HepG2 (cell line): ENCODE data around the gene GNG3. TPM values are rescaled to one million over a fixed set of nuclear protein-coding genes. Genes with fewer than 3 reads are reported as not detected.
A peak's percentile ranks its signal among the peaks of the same experiment; 100 is the strongest.

Experiments used
- CHD4 ChIP-seq: fragments of 200-600 bp; sonication (generic); IDR thresholded peaks from 2 replicates; pipeline ENCODE4 v1.7.0; 2017; ENCODE audit warnings: mild to moderate bottlenecking, low read length, borderline replicate concordance
- EZH2 ChIP-seq: conservative IDR thresholded peaks from 2 replicates; pipeline ENCODE4 v1.6.1; 2012; ENCODE audit warnings: mild to moderate bottlenecking, low read depth, low read length, moderate library complexity
- GMEB1 ChIP-seq: sonication (generic); formaldehyde crosslinking; IDR thresholded peaks from 2 replicates; pipeline ENCODE4 v1.5.1; 2020; ENCODE audit warnings: missing genetic modification reagents, mild to moderate bottlenecking, borderline replicate concordance
- HINFP ChIP-seq: sonication (generic); formaldehyde crosslinking; IDR thresholded peaks from 2 replicates; pipeline ENCODE4 v1.4.0; 2020; ENCODE audit warnings: low read depth, mild to moderate bottlenecking, missing genetic modification reagents
- IKZF1 ChIP-seq: fragments of 450-650 bp; IDR thresholded peaks from 2 replicates; pipeline ENCODE4 v1.7.1; 2016
- KAT8 ChIP-seq: IDR thresholded peaks from 2 replicates; pipeline ENCODE4 v1.6.1; 2016; ENCODE audit warnings: missing genetic modification reagents, missing compliant biosample characterization
- MIER2 ChIP-seq: IDR thresholded peaks from 2 replicates; pipeline ENCODE4 v1.6.1; 2016; ENCODE audit warnings: missing biosample characterization, missing genetic modification reagents
- MZF1 ChIP-seq: sonication (generic); formaldehyde crosslinking; IDR thresholded peaks from 2 replicates; pipeline ENCODE4 v1.8.1; 2023; ENCODE audit warnings: mild to moderate bottlenecking, missing genetic modification reagents, borderline replicate concordance
- RFX5 ChIP-seq: IDR thresholded peaks from 2 replicates; pipeline ENCODE4 v1.6.1; 2011; ENCODE audit warnings: low read depth, low read length, improper control_type of control experiment
- SOX6 ChIP-seq, 2 experiments: fragments of 450-650 bp in 1 of 2; sonication (generic) in 1 of 2; formaldehyde crosslinking in 1 of 2; IDR thresholded peaks; 2 replicates each; pipeline versions ENCODE4 v1.4.0 to v1.6.1; 2017 to 2020; ENCODE audit warnings: antibody characterized with exemption in 1 of 2, mild to moderate bottlenecking in 1 of 2, missing genetic modification reagents in 1 of 2
- ZBTB2 ChIP-seq: sonication (generic); formaldehyde crosslinking; IDR thresholded peaks from 2 replicates; pipeline ENCODE4 v1.8.0; 2022; ENCODE audit warnings: low read depth, missing genetic modification reagents
- ZFP37 ChIP-seq: sonication (generic); formaldehyde crosslinking; IDR thresholded peaks from 2 replicates; pipeline ENCODE4 v1.4.0; 2020; ENCODE audit warnings: missing genetic modification reagents, borderline replicate concordance
- ZNF281 ChIP-seq: sonication (generic); formaldehyde crosslinking; IDR thresholded peaks from 2 replicates; pipeline ENCODE4 v1.4.0; 2020; ENCODE audit warnings: missing genetic modification reagents, borderline replicate concordance
- ZSCAN21 ChIP-seq: sonication (generic); formaldehyde crosslinking; IDR thresholded peaks from 2 replicates; pipeline ENCODE4 v1.8.0; 2022; ENCODE audit warnings: mild to moderate bottlenecking, missing genetic modification reagents, moderate library complexity, borderline replicate concordance
- polyA plus RNA-seq, 8 experiments: library from polyadenylated mRNA; depleted of rRNA in 3 of 8; stranded (reverse) in 7 of 8; unstranded in 1 of 8; fragments of >200 nt; fragmentation: Illumina TruSeq in 4 of 8; extraction: Trizol in 4 of 8; gene quantifications; 2 replicates each; pipeline versions ENCODE4 v1.2.1 to v1.2.3, GENCODE V29; 2011 to 2016; ENCODE audit warnings: low read depth in 4 of 8, missing spikeins in 1 of 8, mixed read lengths in 1 of 8; ENCODE audit not compliant: insufficient read depth in 1 of 8
- total RNA-seq, 5 experiments: library from RNA; depleted of rRNA; stranded (reverse); fragments of >200 nt; fragmentation: Illumina TruSeq; extraction: Trizol; gene quantifications; 2 replicates each; pipeline ENCODE4 v1.2.3, GENCODE V29; 2016; ENCODE audit warnings: low read depth in 1 of 5
- TF ChIP-seq, protein P1 (sequence below): sonication (generic); formaldehyde crosslinking; IDR thresholded peaks from 2 replicates; pipeline ENCODE4 v1.4.0; 2020; ENCODE audit warnings: missing genetic modification reagents

The GNG3 gene
- total and polyA plus RNA-seq, 2 of the 13 experiments (the other 11 are each of a cell fraction or from before 2014, with no cell fraction given) = not detected

GRCh38 chr11:62727165-62727871 lies 19.8 kb downstream of the GNG3 start, which contains the start of gene HNRNPUL2 (continued):
- peak; percentile 83 for TF ChIP-seq GMEB1
- peak; percentile 76 for TF ChIP-seq ZNF281 (CRISPR knock-in tag)
- 0 out of 2 replicates have a peak, but pooled peaks have one; percentile 98 for TF ChIP-seq RFX5
- peak; percentile 89 for TF ChIP-seq KAT8
- no peak for TF ChIP-seq CHD4
- TF ChIP-seq SOX6 (IDR thresholded peaks at IDR 0.05) = no peak
- TF ChIP-seq SOX6 (CRISPR knock-in tag; IDR thresholded peaks at IDR 0.05) = peak; percentile 19; the same call in 1 of the 2 replicates
- TF ChIP-seq ZBTB2 = peak; percentile 91
- TF ChIP-seq MIER2 (CRISPR knock-in tag) = 0 out of 2 replicates have a peak, but pooled peaks have one; percentile 47
- no peak for TF ChIP-seq EZH2
- TF ChIP-seq ZSCAN21 (CRISPR knock-in tag) = peak; percentile 97
- peak; percentile 65; the same call in 1 of the 2 replicates for TF ChIP-seq ZFP37 (CRISPR knock-in tag)
- peak; percentile 81; the same call in 1 of the 2 replicates for TF ChIP-seq HINFP (CRISPR knock-in tag)
- no peak for TF ChIP-seq MZF1 (CRISPR knock-in tag)
- no peak for TF ChIP-seq IKZF1
- TF ChIP-seq, protein P1, sequence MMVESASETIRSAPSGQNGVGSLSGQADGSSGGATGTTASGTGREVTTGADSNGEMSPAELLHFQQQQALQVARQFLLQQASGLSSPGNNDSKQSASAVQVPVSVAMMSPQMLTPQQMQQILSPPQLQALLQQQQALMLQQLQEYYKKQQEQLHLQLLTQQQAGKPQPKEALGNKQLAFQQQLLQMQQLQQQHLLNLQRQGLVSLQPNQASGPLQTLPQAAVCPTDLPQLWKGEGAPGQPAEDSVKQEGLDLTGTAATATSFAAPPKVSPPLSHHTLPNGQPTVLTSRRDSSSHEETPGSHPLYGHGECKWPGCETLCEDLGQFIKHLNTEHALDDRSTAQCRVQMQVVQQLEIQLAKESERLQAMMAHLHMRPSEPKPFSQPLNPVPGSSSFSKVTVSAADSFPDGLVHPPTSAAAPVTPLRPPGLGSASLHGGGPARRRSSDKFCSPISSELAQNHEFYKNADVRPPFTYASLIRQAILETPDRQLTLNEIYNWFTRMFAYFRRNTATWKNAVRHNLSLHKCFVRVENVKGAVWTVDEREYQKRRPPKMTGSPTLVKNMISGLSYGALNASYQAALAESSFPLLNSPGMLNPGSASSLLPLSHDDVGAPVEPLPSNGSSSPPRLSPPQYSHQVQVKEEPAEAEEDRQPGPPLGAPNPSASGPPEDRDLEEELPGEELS (CRISPR knock-in tag) = peak; percentile 63
